ENCODE measurements around the gene STAG3. TPM values are rescaled to one million over a fixed set of nuclear protein-coding genes. Genes with fewer than 3 reads are reported as not detected.
"Not testable (repeated sequence)": the region's sequence is repeated elsewhere in the genome, so short reads cannot be mapped to it uniquely, and the experiment has no call there.

STAG3 gene
- total and polyA plus RNA-seq, 2 of the 4 experiments (the other 2 are of a cell fraction): 0.36 to 0.65 TPM

- in situ Hi-C loops (cut with MboI; ENCODE audit: low sequenced_read_pairs); CTCF ChIA-PET; intact Hi-C loops (cut with micrococcal nuclease); H4K20me1 ChIP-seq (ENCODE audit: insufficient read depth, low read length); H3K4me2 ChIP-seq (ENCODE audit: low read depth, low read length); H3K18ac ChIP-seq (ENCODE audit: low read depth, low read length); DNase-seq; H3K79me1 ChIP-seq (ENCODE audit: low read depth in 1 of 2, low read length in 2 of 2); H3K36me3 ChIP-seq (ENCODE audit: control insufficient read depth, insufficient read depth, low read length); H3K4me3 ChIP-seq (ENCODE audit: insufficient read depth, low read depth, low read length); ATAC-seq (ENCODE audit: low read depth); H3K9me3 ChIP-seq (ENCODE audit: control insufficient read depth, insufficient read depth, low read length); H2AK5ac ChIP-seq (ENCODE audit: low read depth, low read length); H3K9me1 ChIP-seq (ENCODE audit: insufficient read depth, low read length); H2BK5ac ChIP-seq (ENCODE audit: low read depth, low read length, poor library complexity, severe bottlenecking); H4K91ac ChIP-seq (ENCODE audit: insufficient read depth, low read depth, low read length); H2AFZ ChIP-seq (replicated peaks; ENCODE audit: low read length, poor library complexity); H3K27me3 ChIP-seq (ENCODE audit: control insufficient read depth, insufficient read depth, low read length); BruUV-seq (replicated peaks); POLR2A ChIA-PET (ENCODE audit: unreplicated experiment); H2AK9ac ChIP-seq (replicated peaks; ENCODE audit: low read depth, low read length, poor library complexity); H2BK120ac ChIP-seq (ENCODE audit: low read depth, low read length); H3K23ac ChIP-seq (ENCODE audit: low read depth, low read length); H3K56ac ChIP-seq (ENCODE audit: extremely low read depth, insufficient read depth, low read length); dilution Hi-C loops (cut with HindIII; ENCODE audit: low sequenced_read_pairs, unreplicated experiment); H3K4ac ChIP-seq (ENCODE audit: low read depth, low read length); H4K5ac ChIP-seq (ENCODE audit: low read depth, low read length); H4K8ac ChIP-seq (ENCODE audit: low read depth in 2 of 2, low read length in 2 of 2); H3K4me1 ChIP-seq (ENCODE audit: control insufficient read depth, insufficient read depth, low read length); H2BK20ac ChIP-seq (ENCODE audit: low read depth, low read length); H3K14ac ChIP-seq (replicated peaks; ENCODE audit: low read depth, low read length); H2BK15ac ChIP-seq (ENCODE audit: low read depth, low read length); H3K27ac ChIP-seq (ENCODE audit: insufficient read depth, low read length); H3K9ac ChIP-seq (ENCODE audit: low read depth, low read length): not testable (repeated sequence)
- 100% methylated on average over 1 of the region's 7 CpGs; no CpG with 5 or more reads in 1 of the 2 experiments for WGBS, 2 experiments (ENCODE audit: extremely low coverage in 2 of 2, insufficient read length in 1 of 2)
Measured at GRCh38 chr7:100239975-100240374, 62.3 kb downstream of the STAG3 start.

Measured in IMR-90 (cell line).